H54 (cell line): Measurements from ENCODE around the gene CFAP57.

Experiments used
- DNase-seq: peaks from one replicate; pipeline ENCODE4 v3.0.0; 2011; ENCODE audit warnings: low spot score, mixed read lengths; ENCODE audit not compliant: insufficient read length
- FAIRE-seq: peaks from 3 replicates; lab custom pipeline; 2011; peaks lifted over from hg19 to GRCh38; lab: Jason Lieb, UNC
- POLR2A ChIP-seq: IDR thresholded peaks from 2 replicates; pipeline ENCODE4 v1.6.1; 2011; ENCODE audit warnings: low read depth, mild to moderate bottlenecking, low read length

CFAP57 gene

DNA sequence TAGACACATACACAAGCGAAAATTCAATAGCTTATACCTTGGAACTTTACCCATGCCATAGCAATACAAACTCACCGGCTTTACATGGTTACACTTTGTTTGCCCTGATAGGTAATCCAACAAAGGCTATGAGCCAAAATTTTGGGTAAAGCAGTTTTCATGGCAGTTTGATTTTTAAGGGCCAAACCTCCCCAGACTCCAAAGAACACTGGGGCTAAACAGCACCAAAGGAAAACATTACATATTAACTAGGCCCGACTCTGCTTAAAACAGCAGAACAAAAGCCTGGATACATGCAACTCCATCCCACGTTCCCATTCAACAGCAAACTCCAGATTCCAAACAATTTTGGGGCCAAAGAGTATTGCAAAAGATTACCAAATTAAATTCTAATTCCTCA, 93.3 kb downstream of the CFAP57 start:
- TF ChIP-seq POLR2A, result no peak

DNA sequence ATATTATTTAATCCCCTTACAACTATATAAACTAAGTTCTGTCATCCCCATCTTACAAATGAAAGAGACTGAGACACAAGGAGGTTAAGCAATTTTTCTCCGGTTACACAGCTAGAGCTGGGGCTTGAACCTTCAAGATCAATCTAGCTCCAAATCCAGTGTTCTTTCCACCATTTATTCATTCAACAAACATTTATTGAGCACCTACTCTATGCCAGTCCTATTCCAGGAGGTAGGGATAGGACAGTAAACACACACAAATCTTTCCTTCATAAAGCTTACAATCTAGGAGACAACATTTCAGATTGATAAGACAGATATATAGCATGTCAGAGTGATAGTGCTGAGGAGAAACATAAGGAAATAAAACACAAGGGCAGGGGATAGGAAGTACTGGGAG, 94.8 kb downstream of the CFAP57 start:
- DNase-seq (no peak), FAIRE-seq (no peak)
- no peak for TF ChIP-seq POLR2A

More for the DNA sequence above, 93.3 kb downstream of the CFAP57 start:
- no peak for FAIRE-seq
- no peak for DNase-seq

DNA sequence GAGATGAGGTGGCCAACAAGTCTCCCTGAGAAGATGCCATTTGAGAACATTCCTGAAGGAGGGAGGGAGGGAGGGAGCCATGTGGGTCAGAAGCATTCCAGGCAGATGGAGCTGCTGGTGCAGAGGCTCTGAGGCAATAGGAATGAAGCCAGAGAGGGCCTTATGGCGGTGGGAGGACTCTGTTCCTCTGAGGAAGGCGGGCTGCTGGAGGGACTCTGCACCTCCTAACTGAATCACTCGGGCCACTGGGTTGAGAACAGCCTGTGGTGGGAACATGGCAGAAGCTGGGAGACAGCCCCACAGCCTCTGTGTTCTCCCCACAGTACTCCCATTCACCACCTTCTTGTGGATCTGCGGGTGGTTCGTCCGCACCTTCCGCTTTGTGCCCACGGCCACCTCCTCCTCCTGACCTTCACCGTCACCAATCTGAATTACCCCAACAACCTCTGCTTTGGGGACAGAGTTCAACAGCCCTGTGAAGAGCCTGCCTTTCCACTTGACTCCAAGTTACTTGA, 95.2 kb downstream of the CFAP57 start:
- no peak for TF ChIP-seq POLR2A
- no peak for DNase-seq
- FAIRE-seq, result no peak

DNA sequence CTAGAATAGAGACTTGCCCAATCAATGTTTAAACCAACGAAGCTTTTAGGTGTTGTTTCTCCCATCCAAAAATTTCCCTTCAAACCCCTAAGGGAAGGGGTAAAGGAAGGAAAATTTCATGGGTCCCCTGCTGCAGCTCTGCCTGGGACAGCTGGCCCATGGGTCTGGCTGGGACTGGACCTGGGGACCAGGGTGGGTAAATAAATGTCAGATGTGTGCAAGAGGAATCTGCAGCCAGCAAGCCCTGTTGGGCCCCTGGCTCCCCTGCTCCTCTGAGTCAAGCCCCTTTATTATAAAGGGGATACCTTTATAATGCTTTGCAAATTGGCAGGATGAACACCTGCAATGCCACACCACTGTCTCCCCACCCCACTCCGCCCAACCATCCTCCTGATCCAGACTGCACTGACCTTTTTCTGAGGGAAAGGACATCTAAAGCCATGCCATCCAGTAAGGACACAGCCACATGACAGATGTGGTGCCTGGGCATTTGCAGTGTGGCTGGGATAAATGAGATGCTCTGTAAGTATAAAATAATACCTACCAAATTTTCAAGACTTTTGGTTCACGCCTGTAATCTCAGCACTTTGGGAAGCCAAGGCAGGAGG, 95.8 kb downstream of the CFAP57 start:
- TF ChIP-seq POLR2A, result no peak
- DNase-seq (no peak), FAIRE-seq (no peak)

DNA sequence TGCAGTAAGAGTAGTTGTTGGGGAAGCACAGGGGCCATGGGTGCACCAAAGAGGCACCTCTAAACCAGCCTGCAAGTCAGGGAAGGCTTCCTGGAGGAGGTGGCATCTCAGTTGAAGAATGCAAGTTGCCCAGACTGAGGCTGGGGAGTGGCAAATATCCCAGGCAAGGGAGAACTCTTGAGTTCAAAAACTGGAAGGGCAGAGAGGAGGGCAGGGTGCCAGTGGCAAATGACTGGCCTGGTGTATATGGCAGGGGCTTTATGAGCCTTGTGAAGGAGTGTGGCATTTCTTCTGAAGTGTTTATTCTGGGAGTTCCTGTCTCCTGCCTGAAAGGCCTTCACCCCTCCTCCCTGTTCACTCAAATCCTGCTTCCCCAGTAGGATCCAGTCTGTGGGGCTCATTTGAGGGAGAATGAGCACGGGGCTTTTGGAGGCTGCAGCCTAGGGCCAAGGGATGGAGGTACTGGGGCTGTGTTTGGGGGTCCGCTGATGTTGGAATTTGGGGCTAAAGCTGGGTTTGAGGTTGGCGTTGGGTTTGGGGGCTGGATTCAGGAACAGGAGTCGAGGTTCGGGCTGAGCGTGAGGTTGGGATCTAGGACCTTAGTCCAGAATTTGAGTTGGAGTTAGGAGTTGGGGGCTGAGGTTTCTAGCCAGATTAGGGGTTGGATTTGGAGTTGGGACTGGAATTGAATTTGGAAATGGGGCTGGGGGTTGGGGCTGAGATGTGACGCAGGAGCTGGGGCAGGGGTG, 97.7 kb downstream of the CFAP57 start, which contains the start of gene TMEM125:
TMEM125 (plus strand) TSS at position 357 of the 749 bp plus-strand sequence. CDS start 2,740 bp downstream, outside the sequence.
- no peak for DNase-seq
- no peak for FAIRE-seq
- no peak for TF ChIP-seq POLR2A

DNA sequence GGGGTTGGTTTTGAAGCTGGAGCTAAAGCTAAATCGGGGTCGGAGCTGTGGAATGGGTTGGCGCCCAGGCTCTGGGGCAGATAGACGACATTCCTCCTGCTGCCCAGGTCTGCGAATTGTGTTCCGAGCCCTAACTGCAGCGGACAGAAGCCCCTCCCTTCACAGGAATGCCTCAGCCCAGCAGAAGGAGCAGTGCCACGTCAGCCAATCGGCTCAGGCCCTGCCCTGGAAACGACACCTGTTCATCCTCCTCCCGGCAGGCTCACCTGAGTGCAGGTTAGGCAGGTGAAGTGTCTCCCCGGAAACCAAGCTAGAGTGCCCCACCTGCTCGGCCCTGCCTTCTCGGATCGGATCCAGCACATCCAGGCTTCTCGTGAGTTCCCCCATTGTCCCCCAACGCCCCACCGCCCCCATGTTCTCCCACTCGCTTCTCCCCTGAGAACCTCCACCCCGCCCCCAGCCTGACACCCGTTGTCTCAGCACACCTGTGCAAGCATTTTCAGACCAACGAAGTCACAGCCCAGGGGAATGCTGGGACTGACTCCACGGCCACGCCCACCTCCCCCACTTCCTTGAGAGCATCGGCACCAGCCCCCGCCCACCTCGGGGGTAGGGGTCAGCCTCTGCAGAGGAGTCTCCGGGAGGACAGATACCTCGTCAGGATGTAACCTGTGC, 98.4 kb downstream of the CFAP57 start:
- FAIRE-seq, result no peak
- no peak for TF ChIP-seq POLR2A
- no peak for DNase-seq

DNA sequence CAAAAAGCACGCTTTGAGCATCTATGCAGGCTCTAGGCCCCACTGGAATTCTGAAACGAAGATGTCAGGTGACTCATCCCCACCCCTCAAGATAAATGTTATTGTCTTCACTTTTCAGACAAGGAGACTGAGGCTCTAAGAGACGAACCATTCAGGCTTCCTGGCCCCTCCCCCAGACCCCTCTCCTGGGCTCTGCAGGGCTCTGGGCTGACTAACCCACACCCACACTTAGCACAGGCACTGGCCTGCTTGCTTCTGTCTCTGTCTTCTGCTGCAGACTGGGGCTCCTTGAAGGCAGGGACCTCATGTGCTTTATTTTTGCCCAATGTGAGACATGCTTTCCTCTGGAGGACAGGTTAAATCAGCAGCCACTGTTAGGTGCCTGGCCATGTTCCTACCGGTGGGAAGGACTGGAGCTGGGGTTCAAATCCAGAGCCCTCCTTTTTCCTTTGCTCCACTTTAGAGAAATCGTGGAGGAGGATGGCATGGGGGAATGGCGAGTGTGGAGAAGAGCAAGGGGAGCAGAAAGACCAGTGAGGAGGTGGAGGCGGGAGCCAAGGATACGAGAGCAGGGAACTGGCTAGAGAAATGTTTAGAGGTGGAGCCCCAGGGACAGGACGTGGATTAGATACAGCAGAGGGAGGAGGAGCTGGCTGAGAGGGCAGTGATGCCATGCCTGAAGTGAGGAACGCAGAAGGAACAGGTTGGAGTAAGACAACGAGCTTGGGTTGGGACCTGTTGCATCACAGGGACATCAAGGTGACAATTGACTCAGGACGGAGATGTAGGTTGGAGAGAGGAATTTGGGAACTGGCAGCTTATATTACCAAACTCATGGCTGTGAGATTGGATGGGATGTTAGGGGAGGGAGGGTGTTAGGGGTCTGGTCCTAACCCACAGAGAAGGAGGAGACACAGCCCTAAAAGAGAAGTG, 99.3 kb downstream of the CFAP57 start:
- no peak for DNase-seq
- FAIRE-seq, result no peak
- TF ChIP-seq POLR2A, result no peak

DNA sequence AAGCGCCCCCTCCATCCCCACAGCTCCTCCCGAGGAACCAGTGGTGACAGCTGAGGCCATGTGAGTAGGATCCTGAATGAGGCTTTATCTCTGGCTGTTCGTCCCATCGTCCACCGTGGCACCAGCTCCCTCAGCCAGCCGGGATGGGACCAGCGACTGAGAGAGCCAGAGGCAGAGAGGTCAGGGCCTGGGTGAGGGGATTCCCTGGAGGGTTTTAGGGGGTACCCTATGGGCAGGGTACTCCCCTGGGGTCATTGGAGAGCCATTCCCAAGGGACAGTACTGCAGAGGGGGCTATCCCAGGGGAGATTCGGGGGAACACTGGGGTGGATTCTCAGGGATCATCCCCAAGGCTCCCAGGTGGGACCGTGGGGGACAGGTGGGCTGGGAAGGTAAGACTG, 100.0 kb downstream of the CFAP57 start:
- DNase-seq (no peak), FAIRE-seq (no peak)
- no peak for TF ChIP-seq POLR2A

DNA sequence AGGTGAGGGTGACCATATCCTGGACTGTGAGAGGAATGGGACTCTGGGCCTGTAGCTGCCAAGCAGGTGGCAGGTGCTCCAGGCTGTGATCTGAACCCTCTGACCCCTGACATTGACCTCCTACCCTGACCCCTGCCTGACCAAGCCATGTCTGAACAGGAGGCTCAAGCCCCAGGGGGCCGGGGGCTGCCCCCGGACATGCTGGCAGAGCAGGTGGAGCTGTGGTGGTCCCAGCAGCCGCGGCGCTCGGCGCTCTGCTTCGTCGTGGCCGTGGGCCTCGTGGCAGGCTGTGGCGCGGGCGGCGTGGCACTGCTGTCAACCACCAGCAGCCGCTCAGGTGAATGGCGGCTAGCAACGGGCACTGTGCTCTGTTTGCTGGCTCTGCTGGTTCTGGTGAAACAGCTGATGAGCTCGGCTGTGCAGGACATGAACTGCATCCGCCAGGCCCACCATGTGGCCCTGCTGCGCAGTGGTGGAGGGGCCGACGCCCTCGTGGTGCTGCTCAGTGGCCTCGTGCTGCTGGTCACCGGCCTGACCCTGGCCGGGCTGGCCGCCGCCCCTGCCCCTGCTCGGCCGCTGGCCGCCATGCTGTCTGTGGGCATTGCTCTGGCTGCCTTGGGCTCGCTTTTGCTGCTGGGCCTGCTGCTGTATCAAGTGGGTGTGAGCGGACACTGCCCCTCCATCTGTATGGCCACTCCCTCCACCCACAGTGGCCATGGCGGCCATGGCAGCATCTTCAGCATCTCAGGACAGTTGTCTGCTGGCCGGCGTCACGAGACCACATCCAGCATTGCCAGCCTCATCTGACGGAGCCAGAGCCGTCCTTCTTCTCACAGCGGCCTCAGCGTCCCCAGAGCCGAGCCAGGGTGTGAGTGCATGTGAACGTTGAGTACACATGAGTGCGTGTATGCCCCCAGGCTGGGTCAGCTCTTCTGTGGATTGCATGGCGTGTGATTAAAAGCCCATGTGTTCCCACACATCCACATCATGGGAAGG, 100.7 kb downstream of the CFAP57 start:
- DNase-seq (no peak), FAIRE-seq (no peak)
- no peak for TF ChIP-seq POLR2A

DNA sequence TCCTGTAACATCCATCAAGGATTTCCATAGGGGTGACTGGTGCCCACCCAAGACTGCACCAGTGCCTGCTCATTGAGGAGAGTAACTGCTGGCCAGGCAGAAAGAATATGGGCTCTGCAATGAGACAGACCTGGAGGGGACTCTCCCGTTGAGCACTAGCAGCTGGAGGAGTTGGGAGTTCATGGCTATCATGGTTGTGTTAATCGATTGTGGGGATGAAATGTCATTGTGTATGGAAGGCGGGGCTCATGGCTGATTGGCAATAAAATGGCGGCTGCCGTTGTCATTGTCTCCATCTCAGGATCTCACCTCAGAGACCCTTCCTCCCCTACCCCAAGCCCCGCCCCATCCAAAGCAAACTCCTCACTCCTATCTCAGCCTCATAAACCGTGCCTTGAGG, 101.6 kb downstream of the CFAP57 start:
- no peak for DNase-seq
- no peak for FAIRE-seq
- TF ChIP-seq POLR2A, result no peak

DNA sequence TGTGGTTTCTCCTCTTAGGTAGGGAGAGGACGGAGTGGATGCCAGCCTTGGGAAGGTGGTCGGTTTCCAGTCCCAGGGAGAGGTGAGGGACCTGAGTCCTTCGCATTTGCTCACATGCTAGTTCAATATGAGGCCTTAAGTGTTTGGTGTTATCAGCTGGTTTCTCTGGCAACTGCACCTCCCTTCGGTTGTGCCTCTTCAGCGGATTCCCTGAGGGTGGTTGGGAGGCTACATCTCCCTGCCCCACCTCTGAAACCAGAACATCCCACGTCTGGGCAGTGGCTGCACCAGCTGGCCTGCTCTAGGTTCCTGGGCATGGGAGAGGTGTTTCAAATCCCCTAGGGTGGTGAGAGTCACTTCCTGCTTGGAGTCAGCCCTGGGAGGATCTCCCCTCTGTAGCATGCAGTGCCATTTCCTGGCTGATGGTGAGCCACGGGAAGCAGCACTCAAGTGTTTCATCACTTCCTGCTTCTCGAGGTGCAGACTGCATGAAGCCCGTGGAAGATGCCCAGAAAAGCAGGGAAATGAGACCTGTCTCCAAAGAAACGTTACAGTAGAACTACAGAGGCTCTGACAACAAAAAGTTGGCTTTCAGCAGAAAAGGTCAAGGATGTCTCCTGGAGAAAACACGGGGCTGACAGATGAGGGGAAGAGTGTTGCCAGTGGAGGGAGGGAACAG, 102.1 kb downstream of the CFAP57 start:
- no peak for TF ChIP-seq POLR2A
- FAIRE-seq (no peak), DNase-seq (peak; percentile 59)

DNA sequence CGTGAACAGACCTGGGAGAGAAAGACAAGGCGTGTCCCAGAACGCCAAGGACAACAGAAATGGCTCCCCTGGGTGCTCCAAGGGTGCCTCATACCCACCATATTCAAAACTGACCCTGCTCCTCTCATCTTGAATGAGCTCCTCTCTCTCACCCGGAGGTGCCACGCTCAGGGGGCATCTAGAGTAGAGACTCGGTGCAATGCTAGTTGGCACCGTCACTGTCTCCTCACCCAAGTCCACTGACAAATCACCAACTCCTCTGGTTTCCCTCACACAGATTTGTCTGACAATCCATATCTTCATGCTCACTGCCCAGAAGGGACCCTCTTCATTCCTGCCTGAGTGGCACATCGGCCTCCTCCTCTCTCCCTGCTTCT, 102.7 kb downstream of the CFAP57 start:
- FAIRE-seq, result no peak
- no peak for TF ChIP-seq POLR2A
- no peak for DNase-seq
